Right ventricle myocardium superior (tissue), 1 donor: ENCODE results near the gene ABHD10. TPM values are rescaled to one million over a fixed set of nuclear protein-coding genes. Genes with fewer than 3 reads are reported as not detected.
A peak's percentile ranks its signal among the peaks of the same experiment; 100 is the strongest.
"Not testable (repeated sequence)": the region's sequence is repeated elsewhere in the genome, so short reads cannot be mapped to it uniquely, and the experiment has no call there.

Experiments used
- ATAC-seq: fragments of 200-7000 bp; cut with Tn5 transposase; one replicate; pipeline ENCODE4 v1.9.1; 2020; ENCODE audit warnings: mild to moderate bottlenecking; ENCODE audit not compliant: poor library complexity
- DNase-seq: peaks from one replicate; pipeline ENCODE4 v3.0.0-alpha.2; 2020
- intact Hi-C: fragments of 100-400 bp; cut with DNase I; formaldehyde crosslinking; loops from one replicate; pipeline ENCODE4 v1.11.2; 2022
- total RNA-seq: library from RNA; stranded (reverse); fragmentation: NEBNext Ultra II Directional; extraction: Animal tissue kit (Norgen Biotek cat#: 25700); gene quantifications from one replicate; pipeline ENCODE4 v1.2.1, GENCODE V29; 2021
- donor health status: DM: no; HTN: yes; CAD: no; lungs with severe emphysema.

Gene ABHD10
- total RNA-seq, 1 donor from 2014 or later: 59.0 TPM

GRCh38 chr3:112012205-112012992, 33.6 kb downstream of the ABHD10 start:
- ATAC-seq (peak; percentile 70), DNase-seq (no peak)
- intact Hi-C loops: no loop called here

GRCh38 chr3:112013058-112013783, 34.4 kb downstream of the ABHD10 start:
- DNase-seq (peak; percentile 59), ATAC-seq (peak; percentile 93)
- intact Hi-C loops: no loop called here

- DNase-seq (no peak), ATAC-seq (no peak)
- intact Hi-C loops: no loop called here
These were observed 34.9 kb downstream of the ABHD10 start for GRCh38 chr3:112013784-112014143.

GRCh38 chr3:112017091-112017490, 38.3 kb downstream of the ABHD10 start:
- intact Hi-C loops: no loop called here
- DNase-seq (no peak), ATAC-seq (no peak)

GRCh38 chr3:112018712-112019111, 39.9 kb downstream of the ABHD10 start:
- ATAC-seq: no peak
- intact Hi-C loops: no loop called here
- no peak for DNase-seq

GRCh38 chr3:112019716-112020115, 40.9 kb downstream of the ABHD10 start:
- ATAC-seq (no peak), DNase-seq (no peak)
- intact Hi-C loops: no loop called here

- ATAC-seq (no peak), DNase-seq (no peak)
- intact Hi-C loops: no loop called here
These were observed 41.9 kb downstream of the ABHD10 start for GRCh38 chr3:112020674-112021085.

- no peak for ATAC-seq
- no peak for DNase-seq
- intact Hi-C loops: no loop called here
These were observed 48.3 kb downstream of the ABHD10 start for GRCh38 chr3:112027142-112027541.

GRCh38 chr3:112027826-112028225, 49.0 kb downstream of the ABHD10 start:
- intact Hi-C loops: no loop called here
- peak; percentile 91 for ATAC-seq

GRCh38 chr3:112030901-112031300, 52.1 kb downstream of the ABHD10 start:
- DNase-seq (no peak), ATAC-seq (no peak)
- intact Hi-C loops: no loop called here

More at GRCh38 chr3:112027826-112028225, 49.0 kb downstream of the ABHD10 start:
- DNase-seq: no peak

GRCh38 chr3:112032098-112032731, 53.4 kb downstream of the ABHD10 start:
- ATAC-seq: peak; percentile 68

GRCh38 chr3:112034436-112034835, 55.6 kb downstream of the ABHD10 start, which contains the start of gene TMPRSS7:
Gene TMPRSS7, plus strand, starts transcription at chr3:112034736. Its CDS starts 110 bp downstream, at chr3:112034846.
- DNase-seq (no peak), ATAC-seq (no peak)
- intact Hi-C loops: no loop called here

More at GRCh38 chr3:112032098-112032731, 53.4 kb downstream of the ABHD10 start:
- no peak for DNase-seq
- intact Hi-C loops: no loop called here

GRCh38 chr3:112035241-112035640, 56.4 kb downstream of the ABHD10 start:
- ATAC-seq (no peak), DNase-seq (no peak)
- intact Hi-C loops: no loop called here

GRCh38 chr3:112037194-112037593, 58.4 kb downstream of the ABHD10 start:
- DNase-seq, intact Hi-C loops, ATAC-seq: not testable (repeated sequence)

GRCh38 chr3:112038863-112039262, 60.0 kb downstream of the ABHD10 start:
- intact Hi-C loops: no loop called here
- DNase-seq (no peak), ATAC-seq (no peak)

- DNase-seq (no peak), ATAC-seq (no peak)
- intact Hi-C loops: loop anchor here (10.0 kb wide), 1 partner anchor 377 kb away; no protein-coding TSS in a partner anchor
These were observed 62.5 kb downstream of the ABHD10 start for GRCh38 chr3:112041321-112041720.

GRCh38 chr3:112042842-112043280, 64.0 kb downstream of the ABHD10 start:
- intact Hi-C loops: loop anchor here (2.0 to 10.0 kb wide), 2 partner anchors 54 to 378 kb away; no protein-coding TSS in a partner anchor
- DNase-seq (no peak), ATAC-seq (peak; percentile 62)
